C4-2B (cell line): Measurements from ENCODE around the gene SCUBE1.

Experiments
- H3K27ac ChIP-seq: fragments of 450-650 bp; 2 replicates; pipeline ENCODE4 v1.5.1; 2017
- ZFX ChIP-seq: fragments of 450-650 bp; IDR thresholded peaks from 2 replicates; pipeline ENCODE4 v1.6.1; 2017
- TF ChIP-seq, protein P1 (sequence below): fragments of 450-650 bp; conservative IDR thresholded peaks from 2 replicates; pipeline ENCODE4 v1.5.1; 2017; ENCODE audit warnings: mild to moderate bottlenecking

The SCUBE1 gene

DNA sequence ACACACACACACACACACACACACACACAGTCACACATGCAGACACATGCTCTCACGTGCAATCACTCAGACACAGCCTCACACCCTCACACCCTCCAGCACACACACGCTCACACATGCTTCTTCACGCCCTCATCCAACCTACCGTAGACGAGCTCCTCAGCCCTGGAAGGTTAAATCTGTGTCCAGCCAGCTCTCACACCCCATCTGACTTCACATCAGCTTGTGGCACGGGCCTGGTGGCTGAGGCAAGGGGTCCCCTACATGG lies 1.3 kb upstream of the SCUBE1 start:
- H3K27ac ChIP-seq: no peak overlapping the region
- TF ChIP-seq, protein P1, sequence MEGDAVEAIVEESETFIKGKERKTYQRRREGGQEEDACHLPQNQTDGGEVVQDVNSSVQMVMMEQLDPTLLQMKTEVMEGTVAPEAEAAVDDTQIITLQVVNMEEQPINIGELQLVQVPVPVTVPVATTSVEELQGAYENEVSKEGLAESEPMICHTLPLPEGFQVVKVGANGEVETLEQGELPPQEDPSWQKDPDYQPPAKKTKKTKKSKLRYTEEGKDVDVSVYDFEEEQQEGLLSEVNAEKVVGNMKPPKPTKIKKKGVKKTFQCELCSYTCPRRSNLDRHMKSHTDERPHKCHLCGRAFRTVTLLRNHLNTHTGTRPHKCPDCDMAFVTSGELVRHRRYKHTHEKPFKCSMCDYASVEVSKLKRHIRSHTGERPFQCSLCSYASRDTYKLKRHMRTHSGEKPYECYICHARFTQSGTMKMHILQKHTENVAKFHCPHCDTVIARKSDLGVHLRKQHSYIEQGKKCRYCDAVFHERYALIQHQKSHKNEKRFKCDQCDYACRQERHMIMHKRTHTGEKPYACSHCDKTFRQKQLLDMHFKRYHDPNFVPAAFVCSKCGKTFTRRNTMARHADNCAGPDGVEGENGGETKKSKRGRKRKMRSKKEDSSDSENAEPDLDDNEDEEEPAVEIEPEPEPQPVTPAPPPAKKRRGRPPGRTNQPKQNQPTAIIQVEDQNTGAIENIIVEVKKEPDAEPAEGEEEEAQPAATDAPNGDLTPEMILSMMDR: no peak
- no peak for TF ChIP-seq ZFX

DNA sequence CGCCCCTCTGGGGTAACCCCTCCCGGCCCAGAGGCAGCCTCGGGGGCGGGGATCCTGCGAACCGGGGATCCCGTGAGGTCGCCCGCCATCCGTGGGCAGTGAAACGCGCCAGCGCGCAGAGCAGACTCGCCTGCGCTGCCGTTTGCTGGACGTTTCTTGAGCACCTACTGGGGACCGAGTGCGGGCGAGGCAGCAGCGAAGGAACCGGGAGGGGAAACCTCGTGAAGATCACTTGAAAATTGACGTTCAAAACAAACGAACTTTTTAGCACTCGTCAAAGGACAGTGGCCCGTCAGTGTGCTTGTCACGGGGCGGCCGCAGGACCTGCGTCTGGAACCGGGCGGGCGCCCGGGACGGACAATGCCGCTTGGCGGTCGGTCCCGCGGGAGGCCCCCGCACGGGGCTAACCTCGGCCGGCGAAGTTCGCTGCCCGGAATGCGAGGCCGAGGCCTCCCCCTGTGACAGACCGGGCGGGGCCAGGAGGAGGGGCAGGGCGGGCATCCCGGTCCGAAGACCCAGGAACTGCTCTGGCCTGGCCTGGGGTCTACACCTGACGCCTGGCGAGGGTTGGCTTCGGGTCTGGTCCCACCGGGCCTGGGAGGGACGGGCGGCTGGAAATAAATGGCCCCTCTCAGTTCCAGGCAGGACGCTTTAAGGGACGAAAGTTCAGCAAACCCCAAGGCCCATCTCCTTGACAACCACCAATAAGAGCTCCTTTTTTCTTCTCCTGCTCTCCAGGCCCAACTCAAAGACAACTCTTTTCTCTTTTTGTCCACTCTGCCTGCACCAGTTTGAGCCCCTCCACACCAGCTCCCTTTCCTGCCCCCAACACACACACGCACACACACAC lies 723 bp upstream of the SCUBE1 start:
- H3K27ac ChIP-seq: no peak overlapping the region
- TF ChIP-seq, protein P1: no peak
- TF ChIP-seq ZFX: no peak

DNA sequence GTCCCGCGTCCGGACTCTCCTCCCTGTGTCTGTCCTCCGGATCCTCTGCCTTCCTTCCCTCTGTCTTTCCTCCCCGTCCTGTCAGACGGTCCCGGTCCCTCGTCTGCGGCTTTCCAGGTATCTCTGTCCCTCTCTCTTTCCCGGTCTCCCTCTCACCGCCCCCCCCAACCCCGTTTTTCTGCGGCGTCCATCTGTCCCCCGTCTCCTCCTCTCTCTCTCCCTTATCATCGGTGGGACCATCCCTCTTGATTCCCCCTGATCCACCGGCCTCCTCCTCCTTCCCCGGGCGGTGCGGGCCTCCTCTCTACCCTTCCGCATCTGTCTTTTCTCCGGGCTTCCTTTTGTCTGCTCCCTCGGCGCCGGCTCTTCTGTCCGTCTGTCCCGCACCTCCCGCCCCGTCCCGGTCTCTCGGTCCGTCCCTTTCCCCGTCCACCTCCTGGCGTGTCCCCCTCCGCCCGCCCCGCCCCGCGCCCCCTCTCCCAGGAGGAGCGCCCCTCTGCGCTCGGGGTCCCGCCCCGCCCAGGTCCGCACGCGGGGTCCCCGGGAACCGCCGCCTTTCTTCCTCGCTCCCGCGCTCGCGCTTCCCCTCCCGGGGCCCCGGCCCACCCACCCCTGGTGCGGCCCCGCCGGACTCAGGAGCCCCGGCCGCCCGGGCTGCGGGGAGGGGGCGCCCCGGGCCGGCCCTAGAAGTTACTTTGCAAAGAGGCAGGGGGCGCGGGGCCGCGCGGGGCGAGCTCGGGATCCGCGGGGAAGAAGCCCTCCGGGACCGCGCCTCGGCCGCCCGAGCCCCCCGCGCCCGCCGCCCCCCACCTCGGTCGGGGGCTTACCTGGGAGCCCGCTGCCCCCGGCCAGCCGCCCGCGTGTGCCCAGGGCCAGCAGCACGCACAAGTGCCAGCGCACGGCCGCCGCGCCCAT lies 568 bp downstream of the SCUBE1 start:
- TF ChIP-seq, protein P1: no peak
- TF ChIP-seq ZFX: no peak
- H3K27ac ChIP-seq: no peak overlapping the region

DNA sequence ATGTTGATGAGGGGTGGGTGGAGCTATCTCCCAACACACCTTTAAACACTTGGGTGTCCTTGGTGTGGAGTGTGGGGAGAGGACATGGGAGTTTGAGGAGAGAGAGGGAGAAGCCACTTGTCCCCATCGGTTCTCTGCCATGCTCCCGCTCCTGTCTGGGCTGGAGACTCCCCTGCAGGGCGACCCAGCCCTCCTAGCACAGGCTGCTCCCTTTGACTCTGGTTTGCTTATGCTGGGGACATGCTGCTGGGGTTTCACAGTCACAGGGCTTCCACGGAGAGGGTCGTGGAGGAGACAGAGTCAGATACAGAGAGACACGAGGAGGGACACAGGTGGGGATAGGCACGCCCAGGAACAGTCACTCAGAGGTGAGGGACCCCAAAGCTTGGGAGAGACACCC lies 1.6 kb downstream of the SCUBE1 start:
- H3K27ac ChIP-seq: no peak overlapping the region
- TF ChIP-seq, protein P1: no peak
- TF ChIP-seq ZFX: no peak

DNA sequence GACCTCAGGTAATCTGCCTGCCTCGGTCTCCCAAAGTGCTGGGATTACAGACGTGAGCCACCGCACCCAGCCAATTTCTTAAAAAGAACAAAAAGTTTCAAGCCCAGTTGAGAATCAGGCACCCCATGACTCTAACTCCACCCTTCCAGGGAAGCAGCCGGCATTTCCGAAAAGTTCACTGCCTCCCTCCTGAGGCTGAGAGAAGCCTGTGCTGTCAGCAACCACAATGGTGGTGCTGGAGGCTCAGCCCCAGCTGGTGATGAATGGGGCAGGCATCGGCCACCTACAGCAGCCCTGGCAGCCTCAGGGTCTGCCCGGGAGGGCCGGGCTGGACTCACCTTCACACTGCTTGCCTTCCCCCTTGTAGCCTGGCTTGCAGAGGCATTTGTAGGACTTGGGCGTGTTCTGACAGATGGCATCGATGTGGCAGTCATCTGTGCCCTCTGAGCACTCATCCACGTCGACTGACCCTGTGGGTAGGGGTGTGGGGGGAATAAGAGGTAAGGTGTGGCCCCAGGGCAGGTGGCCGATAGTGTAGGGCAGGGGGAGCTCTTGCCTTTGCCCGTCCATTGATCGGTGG lies 4.3 kb downstream of the SCUBE1 start:
- TF ChIP-seq, protein P1: no peak
- no peak for TF ChIP-seq ZFX

DNA sequence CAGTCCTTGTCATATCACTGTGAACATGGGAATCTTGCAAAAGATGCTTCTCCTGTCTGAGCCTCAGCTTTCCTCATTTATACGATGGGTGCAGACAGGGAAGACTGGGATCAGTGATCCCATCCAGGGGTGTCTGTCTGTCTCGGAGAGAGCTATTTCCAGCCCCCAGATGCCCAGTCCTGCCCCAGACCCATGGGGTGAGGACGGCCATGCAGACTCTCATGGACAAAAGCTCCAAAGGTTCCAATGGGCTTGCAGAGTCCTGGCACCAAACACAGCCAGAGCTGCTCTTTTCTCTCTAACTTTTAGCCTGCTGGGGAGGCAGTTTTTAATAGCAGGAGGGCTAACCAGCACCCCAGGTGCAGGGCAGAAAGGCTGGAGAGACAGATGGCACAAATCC lies 5.2 kb downstream of the SCUBE1 start:
- no peak overlapping the region for H3K27ac ChIP-seq
- TF ChIP-seq ZFX: no peak
- TF ChIP-seq, protein P1: no peak

More for the DNA sequence above, 4.3 kb downstream of the SCUBE1 start:
- H3K27ac ChIP-seq: no peak overlapping the region

DNA sequence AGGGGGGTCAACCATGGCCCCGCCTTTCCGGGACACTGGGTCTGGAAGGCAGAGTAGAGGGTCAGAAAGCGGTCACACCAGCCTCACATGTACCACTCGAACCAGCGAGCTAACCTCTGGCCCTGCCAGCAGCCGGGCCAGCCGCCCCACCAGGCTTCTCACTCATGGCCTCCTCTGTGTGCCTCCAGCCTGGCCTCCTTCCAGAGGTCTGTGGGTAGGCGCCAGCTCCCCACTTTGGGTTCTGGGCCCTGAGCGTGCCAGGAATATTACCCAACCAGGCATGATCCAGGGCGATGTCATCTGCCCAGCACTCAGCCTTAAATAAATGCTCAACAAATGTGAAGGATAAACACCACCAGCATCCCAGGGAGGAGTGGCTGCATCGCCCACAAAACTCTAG lies 5.8 kb downstream of the SCUBE1 start:
- no peak for TF ChIP-seq ZFX
- TF ChIP-seq, protein P1: no peak

More for the DNA sequence above, 5.8 kb downstream of the SCUBE1 start:
- H3K27ac ChIP-seq: no peak overlapping the region
